GM19193 (cell line): ENCODE results near the gene RSPH6A.

Source experiments
- POLR2A ChIP-seq: IDR thresholded peaks from 4 replicates; pipeline ENCODE4 v1.6.1; 2011; ENCODE audit not compliant: insufficient read depth, insufficient read length; ENCODE audit errors: extremely low read depth

Gene RSPH6A

GRCh38 chr19:45781214-45782161 is 33.6 kb downstream of the RSPH6A start:
- TF ChIP-seq POLR2A = no peak

- no peak for TF ChIP-seq POLR2A
These were observed 34.5 kb downstream of the RSPH6A start for GRCh38 chr19:45780448-45781213.

GRCh38 chr19:45780146-45780447 is 35.0 kb downstream of the RSPH6A start:
- no peak for TF ChIP-seq POLR2A

- TF ChIP-seq POLR2A = peak; percentile 11
These were observed 35.6 kb downstream of the RSPH6A start for GRCh38 chr19:45779231-45780145.

GRCh38 chr19:45778010-45778661 is 37.0 kb downstream of the RSPH6A start:
- TF ChIP-seq POLR2A = no peak

- TF ChIP-seq POLR2A = no peak
These were observed 37.6 kb downstream of the RSPH6A start for GRCh38 chr19:45777395-45777961.

- no peak for TF ChIP-seq POLR2A
These were observed 40.3 kb downstream of the RSPH6A start for GRCh38 chr19:45774765-45775164.

GRCh38 chr19:45773384-45773783 is 41.7 kb downstream of the RSPH6A start:
- no peak for TF ChIP-seq POLR2A

GRCh38 chr19:45772912-45773311 is 42.2 kb downstream of the RSPH6A start:
- TF ChIP-seq POLR2A = no peak

- TF ChIP-seq POLR2A = no peak
These were observed 42.8 kb downstream of the RSPH6A start for GRCh38 chr19:45772130-45772840.

GRCh38 chr19:45771311-45771933 is 43.7 kb downstream of the RSPH6A start:
- TF ChIP-seq POLR2A = no peak

GRCh38 chr19:45770192-45771101 is 44.7 kb downstream of the RSPH6A start:
- peak; percentile 30 for TF ChIP-seq POLR2A

- TF ChIP-seq POLR2A = no peak
These were observed 45.3 kb downstream of the RSPH6A start for GRCh38 chr19:45769821-45770191.
